Gastroesophageal sphincter (tissue), 3 donors: Measurements from ENCODE around the gene GTF2IRD1.
"Not testable (repeated sequence)": the region's sequence is repeated elsewhere in the genome, so short reads cannot be mapped to it uniquely, and the experiment has no call there.

ENCODE experiments used
- CTCF ChIP-seq, 4 experiments: fragments of 200-600 bp in 2 of 4; fragments of 450-650 bp in 2 of 4; sonication (generic) in 1 of 4; IDR thresholded peaks; one replicate each; pipeline ENCODE4 v1.5.1; 2017 to 2019; ENCODE audit warnings: antibody characterized with exemption in 4 of 4, mild to moderate bottlenecking in 2 of 4, moderate library complexity in 2 of 4
- POLR2A ChIP-seq, 2 donors: fragments of 450-650 bp; IDR thresholded peaks; one replicate each; pipeline ENCODE4 v1.6.1; 2017; ENCODE audit warnings: antibody characterized with exemption in 2 of 2, mild to moderate bottlenecking in 2 of 2, moderate library complexity in 1 of 2
- POLR2AphosphoS5 ChIP-seq: sonication (generic); formaldehyde crosslinking; IDR thresholded peaks from one replicate; pipeline ENCODE4 v1.6.1; 2017; ENCODE audit warnings: antibody characterized with exemption

- not testable (repeated sequence) for TF ChIP-seq CTCF (IDR thresholded peaks at IDR 0.05); POLR2A (IDR thresholded peaks at IDR 0.05); POLR2AphosphoS5
These were observed 196.3 kb downstream of the GTF2IRD1 start for GRCh38 chr7:74650055-74650454.
